Osteocyte (in vitro differentiated cells): ENCODE data around the gene SLC26A6. TPM values are rescaled to one million over a fixed set of nuclear protein-coding genes. Genes with fewer than 3 reads are reported as not detected.

Experiments
- DNase-seq: peaks from one replicate; pipeline ENCODE4 v3.0.0; 2021; ENCODE audit warnings: mixed read lengths; ENCODE audit not compliant: unreplicated experiment; ENCODE audit errors: extremely low spot score
- H3K27ac Mint-ChIP-seq: one replicate; pipeline ENCODE4 v1.8.0; 2021; ENCODE audit warnings: mild to moderate bottlenecking, mixed read lengths; ENCODE audit not compliant: unreplicated experiment
- H3K27me3 Mint-ChIP-seq: one replicate; pipeline ENCODE4 v1.8.0; 2021; ENCODE audit warnings: mixed read lengths; ENCODE audit not compliant: unreplicated experiment
- H3K36me3 Mint-ChIP-seq: one replicate; pipeline ENCODE4 v1.8.0; 2021; ENCODE audit warnings: mixed read lengths; ENCODE audit not compliant: unreplicated experiment
- H3K4me1 Mint-ChIP-seq: one replicate; pipeline ENCODE4 v1.8.0; 2021; ENCODE audit warnings: mixed read lengths; ENCODE audit not compliant: unreplicated experiment
- H3K4me3 Mint-ChIP-seq: one replicate; pipeline ENCODE4 v1.8.0; 2021; ENCODE audit warnings: mild to moderate bottlenecking, moderate library complexity, mixed read lengths; ENCODE audit not compliant: unreplicated experiment
- H3K9me3 Mint-ChIP-seq: one replicate; pipeline ENCODE4 v1.8.0; 2021; ENCODE audit warnings: mixed read lengths; ENCODE audit not compliant: unreplicated experiment
- CTCF ChIP-seq: fragments of 200-600 bp; sonication (generic); IDR thresholded peaks from 2 replicates; pipeline ENCODE4 v1.5.0; 2021; ENCODE audit warnings: antibody characterized with exemption, mild to moderate bottlenecking, moderate library complexity
- total RNA-seq: library from RNA; stranded (reverse); gene quantifications from 2 replicates; pipeline ENCODE4 v1.2.1, GENCODE V29; 2021

SLC26A6 gene
- total RNA-seq, 1 donor from 2014 or later = 66.2 TPM

GRCh38 chr3:48681974-48682610 is 46.8 kb upstream of the SLC26A6 start:
- no peak for DNase-seq
- TF ChIP-seq CTCF = no peak
- Mint-ChIP-seq H3K4me1 (peaks cover 36% of the 10 kb centered on the region), H3K36me3 (peaks cover 39% of the 10 kb centered on the region), H3K9me3 (no peaks in the 10 kb centered on the region), H3K4me3 (no peak overlapping the region), H3K27me3 (no peaks in the 10 kb centered on the region), H3K27ac (no peak overlapping the region)

GRCh38 chr3:48681541-48681880 is 46.2 kb upstream of the SLC26A6 start:
- Mint-ChIP-seq H3K27ac (no peak overlapping the region), H3K4me1 (peaks cover 31% of the 10 kb centered on the region), H3K4me3 (no peak overlapping the region), H3K36me3 (peaks cover 37% of the 10 kb centered on the region), H3K27me3 (no peaks in the 10 kb centered on the region), H3K9me3 (no peaks in the 10 kb centered on the region)
- no peak for TF ChIP-seq CTCF
- DNase-seq = no peak

- peaks cover 36% of the 10 kb centered on the region for H3K36me3 Mint-ChIP-seq
- H3K4me1 Mint-ChIP-seq = peaks cover 27% of the 10 kb centered on the region
- H3K27me3 Mint-ChIP-seq = no peaks in the 10 kb centered on the region
- no peaks in the 10 kb centered on the region for H3K9me3 Mint-ChIP-seq
- DNase-seq = no peak
- H3K27ac Mint-ChIP-seq = no peak overlapping the region
- TF ChIP-seq CTCF = no peak
- no peak overlapping the region for H3K4me3 Mint-ChIP-seq
Measured at GRCh38 chr3:48680811-48681540, 45.7 kb upstream of the SLC26A6 start.

GRCh38 chr3:48679411-48680391 is 44.4 kb upstream of the SLC26A6 start:
- Mint-ChIP-seq H3K27me3 (no peaks in the 10 kb centered on the region), H3K9me3 (no peaks in the 10 kb centered on the region), H3K36me3 (peaks cover 36% of the 10 kb centered on the region), H3K27ac (no peak overlapping the region), H3K4me3 (no peak overlapping the region), H3K4me1 (peaks cover 20% of the 10 kb centered on the region)
- no peak for DNase-seq
- no peak for TF ChIP-seq CTCF
